ENCODE measurements around the gene PIP.
"Not testable (repeated sequence)": the region's sequence is repeated elsewhere in the genome, so short reads cannot be mapped to it uniquely, and the experiment has no call there.

Gene PIP, protein sequence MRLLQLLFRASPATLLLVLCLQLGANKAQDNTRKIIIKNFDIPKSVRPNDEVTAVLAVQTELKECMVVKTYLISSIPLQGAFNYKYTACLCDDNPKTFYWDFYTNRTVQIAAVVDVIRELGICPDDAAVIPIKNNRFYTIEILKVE

GRCh38 chr7:143131781-143132180, at the start of gene PIP:
Gene PIP (plus strand): TSS chr7:143132077. CDS start chr7:143132117, 40 bp downstream.
- no peak for DNase-seq

GRCh38 chr7:143085109-143085508, 46.8 kb upstream of the PIP start:
- DNase-seq: no peak

GRCh38 chr7:143085610-143086009, 46.3 kb upstream of the PIP start:
- not testable (repeated sequence) for DNase-seq

DNA sequence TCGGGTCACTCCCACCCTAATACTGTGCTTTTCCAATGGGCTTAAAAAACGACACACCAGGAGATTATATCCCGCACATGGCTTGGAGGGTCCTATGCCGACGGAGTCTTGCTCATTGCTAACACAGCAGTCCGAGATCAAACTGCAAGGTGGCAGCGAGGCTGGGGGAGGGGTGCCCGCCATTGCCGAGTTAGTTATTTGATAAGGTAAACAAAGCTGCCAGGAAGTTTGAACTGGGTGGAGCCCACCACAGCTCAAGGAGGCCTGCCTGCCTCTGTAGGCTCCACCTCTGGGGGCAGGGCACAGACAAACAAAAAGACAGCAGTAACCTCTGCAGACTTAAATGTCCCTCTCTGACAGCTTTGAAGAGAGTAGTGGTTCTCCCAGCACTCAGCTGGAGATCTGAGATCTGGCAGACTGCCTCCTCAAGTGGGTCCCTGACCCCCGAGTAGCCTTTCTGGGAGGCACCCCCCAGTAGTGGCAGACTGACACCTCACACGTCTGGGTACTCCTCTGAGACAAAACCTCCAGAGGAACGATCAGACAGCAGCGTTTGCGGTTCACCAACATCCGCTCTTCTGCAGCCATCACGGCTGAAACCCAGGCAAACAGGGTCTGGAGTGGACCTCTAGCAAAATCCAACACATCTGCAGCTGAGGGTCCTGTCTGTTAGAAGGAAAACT, 43.2 kb upstream of the PIP start:
- DNase-seq: not testable (repeated sequence)

- DNase-seq: no peak
These were observed 35.7 kb upstream of the PIP start for GRCh38 chr7:143096146-143096545.

DNA sequence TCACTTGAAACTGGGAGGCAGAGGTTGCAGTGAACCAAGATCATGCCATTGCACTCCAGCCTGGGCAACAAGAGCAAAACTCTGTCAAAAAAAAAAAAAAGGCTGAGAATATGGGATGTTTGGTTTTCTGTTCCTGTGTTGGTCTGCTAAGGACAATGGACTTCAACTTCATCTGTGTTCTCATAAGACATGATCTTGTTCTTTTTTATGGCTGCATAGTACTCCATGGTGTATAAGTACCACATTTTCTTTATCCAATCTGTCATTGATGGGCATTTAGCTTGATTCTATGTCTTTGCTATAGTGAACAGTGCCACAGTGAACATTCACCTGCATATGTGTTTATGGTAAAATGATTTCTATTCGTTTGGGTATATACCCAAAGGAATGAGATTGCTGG, 32.3 kb upstream of the PIP start:
- not testable (repeated sequence) for DNase-seq

DNA sequence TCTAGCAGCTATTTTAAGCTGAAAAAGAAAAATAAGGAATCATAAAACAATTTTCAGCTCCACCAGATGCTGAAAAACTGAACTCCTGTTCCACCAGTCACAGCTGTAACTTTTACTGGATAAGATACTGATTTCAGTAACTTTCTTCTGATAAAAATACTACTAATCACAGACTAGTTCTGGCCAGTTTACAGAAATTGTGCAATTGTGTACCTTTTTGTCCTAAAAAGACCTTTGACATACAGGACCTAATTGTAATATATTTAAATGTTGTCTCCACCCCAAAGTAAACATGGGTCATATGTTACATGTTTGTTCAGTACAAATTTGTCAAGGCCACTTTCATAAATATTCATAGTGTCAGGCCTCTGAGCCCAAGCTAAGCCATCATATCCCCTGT, 27.1 kb upstream of the PIP start:
- no peak for DNase-seq

DNA sequence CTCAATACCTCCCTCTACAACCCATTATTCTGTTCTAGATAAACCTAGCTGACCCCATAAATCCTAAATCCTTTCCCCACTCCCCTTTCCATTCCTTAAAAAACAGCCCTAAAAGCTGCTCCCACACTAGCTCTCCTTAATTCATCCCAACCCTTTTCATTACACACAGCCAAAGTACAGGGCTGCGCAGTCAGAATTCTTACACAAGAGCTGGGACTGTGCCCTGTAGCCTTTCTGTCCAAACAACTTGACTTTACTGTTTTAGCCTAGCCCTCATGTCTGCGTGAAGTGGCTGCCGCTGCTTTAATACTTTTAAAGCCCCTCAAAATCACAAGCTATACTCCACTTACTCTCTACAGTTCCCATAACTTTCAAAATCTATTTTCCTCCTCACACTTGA, 23.9 kb upstream of the PIP start:
- DNase-seq: not testable (repeated sequence)

GRCh38 chr7:143117395-143117794, 14.5 kb upstream of the PIP start:
- DNase-seq: no peak

GRCh38 chr7:143120691-143121405, 11.0 kb upstream of the PIP start:
- no peak for DNase-seq

DNA sequence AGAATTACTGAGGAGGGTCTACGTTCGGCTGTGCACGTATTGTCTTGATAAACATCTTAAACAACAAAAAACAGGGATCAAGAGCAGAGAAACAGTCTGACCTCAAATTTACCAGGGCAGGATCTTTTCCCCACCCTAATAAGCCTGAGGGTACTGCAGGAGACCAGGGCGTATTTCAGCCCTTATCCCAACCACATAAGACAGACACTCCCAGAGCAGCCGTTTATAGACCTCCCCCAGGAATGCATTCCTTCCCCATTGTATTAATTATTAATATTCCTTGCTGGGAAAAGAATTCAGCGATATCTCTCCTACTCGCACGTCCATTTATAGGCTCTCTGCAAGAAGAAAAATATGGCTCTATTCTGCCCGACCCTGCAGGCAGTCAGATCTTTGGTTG, 8.6 kb upstream of the PIP start:
- DNase-seq: not testable (repeated sequence)

- no peak for DNase-seq
These were observed 5.7 kb upstream of the PIP start for GRCh38 chr7:143126146-143126545.

- no peak for DNase-seq
These were observed 2.8 kb upstream of the PIP start for GRCh38 chr7:143129051-143129450.

GRCh38 chr7:143129477-143129876, 2.4 kb upstream of the PIP start:
- DNase-seq: no peak

GRCh38 chr7:143130541-143130940, 1.3 kb upstream of the PIP start:
- DNase-seq: no peak

DNA sequence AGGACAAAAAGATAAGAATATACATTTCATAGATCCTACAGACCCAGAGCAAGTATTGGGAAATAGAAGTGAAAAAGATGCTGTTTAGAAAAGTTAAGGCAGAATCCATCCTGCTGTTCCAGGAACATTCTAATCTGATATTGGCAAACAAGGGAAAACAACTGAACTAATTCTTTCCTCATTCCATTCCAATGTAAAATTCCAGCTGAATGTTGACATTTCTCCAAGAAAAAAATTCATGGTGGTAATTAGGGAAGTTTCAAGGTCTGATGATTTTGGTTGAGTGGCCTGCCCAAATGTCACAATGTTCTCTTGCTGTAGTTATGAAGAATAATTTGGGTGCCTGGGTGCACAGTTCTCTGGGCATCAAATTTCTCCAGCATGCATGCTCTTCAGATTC, 15.2 kb downstream of the PIP start:
- no peak for DNase-seq

DNA sequence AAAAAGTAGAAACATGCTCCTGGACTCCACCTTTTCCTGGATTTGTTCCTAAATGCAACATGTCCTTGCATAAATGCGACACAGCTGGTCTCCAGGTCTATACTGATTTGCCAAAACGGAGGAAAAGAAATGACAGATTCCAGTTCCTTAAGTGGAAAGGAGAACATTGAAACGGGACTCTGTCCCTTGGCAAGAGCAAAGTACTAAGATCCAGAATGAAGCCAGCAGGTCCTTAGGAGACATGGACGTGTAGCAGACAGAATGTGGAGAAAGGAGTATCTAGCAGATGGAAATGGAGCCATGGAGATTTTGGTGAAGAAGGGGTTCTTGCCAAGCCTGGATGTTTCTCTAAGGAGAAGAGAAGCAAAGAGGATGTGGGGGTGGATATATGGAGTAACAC, 16.2 kb downstream of the PIP start:
- DNase-seq: no peak

GRCh38 chr7:143148651-143149050, 16.8 kb downstream of the PIP start:
- DNase-seq: no peak

GRCh38 chr7:143150696-143151095, 18.8 kb downstream of the PIP start:
- DNase-seq: not testable (repeated sequence)

- DNase-seq: not testable (repeated sequence)
These were observed 26.7 kb downstream of the PIP start for GRCh38 chr7:143158617-143159016.

- DNase-seq: no peak
These were observed 39.8 kb downstream of the PIP start for GRCh38 chr7:143171697-143172096.

- peak; percentile 82 to 96 for DNase-seq
These were observed 40.5 kb downstream of the PIP start for GRCh38 chr7:143172354-143172753.

GRCh38 chr7:143176128-143176527, 44.3 kb downstream of the PIP start:
- no peak for DNase-seq
